ENCODE measurements around the gene PIH1D1. TPM values are rescaled to one million over a fixed set of nuclear protein-coding genes. Genes with fewer than 3 reads are reported as not detected.
A peak's percentile ranks its signal among the peaks of the same experiment; 100 is the strongest.

PIH1D1 gene
- total RNA-seq, 1 experiment from 2014 or later = 153 TPM

GRCh38 chr19:49433240-49433901, 18.2 kb downstream of the PIH1D1 start (continued):
- TF ChIP-seq, protein P1, sequence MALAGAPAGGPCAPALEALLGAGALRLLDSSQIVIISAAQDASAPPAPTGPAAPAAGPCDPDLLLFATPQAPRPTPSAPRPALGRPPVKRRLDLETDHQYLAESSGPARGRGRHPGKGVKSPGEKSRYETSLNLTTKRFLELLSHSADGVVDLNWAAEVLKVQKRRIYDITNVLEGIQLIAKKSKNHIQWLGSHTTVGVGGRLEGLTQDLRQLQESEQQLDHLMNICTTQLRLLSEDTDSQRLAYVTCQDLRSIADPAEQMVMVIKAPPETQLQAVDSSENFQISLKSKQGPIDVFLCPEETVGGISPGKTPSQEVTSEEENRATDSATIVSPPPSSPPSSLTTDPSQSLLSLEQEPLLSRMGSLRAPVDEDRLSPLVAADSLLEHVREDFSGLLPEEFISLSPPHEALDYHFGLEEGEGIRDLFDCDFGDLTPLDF (CRISPR knock-in tag; IDR thresholded peaks at IDR 0.05) = no peak
- TF ChIP-seq, protein P2, sequence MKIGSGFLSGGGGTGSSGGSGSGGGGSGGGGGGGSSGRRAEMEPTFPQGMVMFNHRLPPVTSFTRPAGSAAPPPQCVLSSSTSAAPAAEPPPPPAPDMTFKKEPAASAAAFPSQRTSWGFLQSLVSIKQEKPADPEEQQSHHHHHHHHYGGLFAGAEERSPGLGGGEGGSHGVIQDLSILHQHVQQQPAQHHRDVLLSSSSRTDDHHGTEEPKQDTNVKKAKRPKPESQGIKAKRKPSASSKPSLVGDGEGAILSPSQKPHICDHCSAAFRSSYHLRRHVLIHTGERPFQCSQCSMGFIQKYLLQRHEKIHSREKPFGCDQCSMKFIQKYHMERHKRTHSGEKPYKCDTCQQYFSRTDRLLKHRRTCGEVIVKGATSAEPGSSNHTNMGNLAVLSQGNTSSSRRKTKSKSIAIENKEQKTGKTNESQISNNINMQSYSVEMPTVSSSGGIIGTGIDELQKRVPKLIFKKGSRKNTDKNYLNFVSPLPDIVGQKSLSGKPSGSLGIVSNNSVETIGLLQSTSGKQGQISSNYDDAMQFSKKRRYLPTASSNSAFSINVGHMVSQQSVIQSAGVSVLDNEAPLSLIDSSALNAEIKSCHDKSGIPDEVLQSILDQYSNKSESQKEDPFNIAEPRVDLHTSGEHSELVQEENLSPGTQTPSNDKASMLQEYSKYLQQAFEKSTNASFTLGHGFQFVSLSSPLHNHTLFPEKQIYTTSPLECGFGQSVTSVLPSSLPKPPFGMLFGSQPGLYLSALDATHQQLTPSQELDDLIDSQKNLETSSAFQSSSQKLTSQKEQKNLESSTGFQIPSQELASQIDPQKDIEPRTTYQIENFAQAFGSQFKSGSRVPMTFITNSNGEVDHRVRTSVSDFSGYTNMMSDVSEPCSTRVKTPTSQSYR (CRISPR knock-in tag; IDR thresholded peaks at IDR 0.05) = no peak
- no peak for TF ChIP-seq GTF2I (CRISPR knock-in tag; conservative IDR thresholded peaks at IDR 0.05)

DNA sequence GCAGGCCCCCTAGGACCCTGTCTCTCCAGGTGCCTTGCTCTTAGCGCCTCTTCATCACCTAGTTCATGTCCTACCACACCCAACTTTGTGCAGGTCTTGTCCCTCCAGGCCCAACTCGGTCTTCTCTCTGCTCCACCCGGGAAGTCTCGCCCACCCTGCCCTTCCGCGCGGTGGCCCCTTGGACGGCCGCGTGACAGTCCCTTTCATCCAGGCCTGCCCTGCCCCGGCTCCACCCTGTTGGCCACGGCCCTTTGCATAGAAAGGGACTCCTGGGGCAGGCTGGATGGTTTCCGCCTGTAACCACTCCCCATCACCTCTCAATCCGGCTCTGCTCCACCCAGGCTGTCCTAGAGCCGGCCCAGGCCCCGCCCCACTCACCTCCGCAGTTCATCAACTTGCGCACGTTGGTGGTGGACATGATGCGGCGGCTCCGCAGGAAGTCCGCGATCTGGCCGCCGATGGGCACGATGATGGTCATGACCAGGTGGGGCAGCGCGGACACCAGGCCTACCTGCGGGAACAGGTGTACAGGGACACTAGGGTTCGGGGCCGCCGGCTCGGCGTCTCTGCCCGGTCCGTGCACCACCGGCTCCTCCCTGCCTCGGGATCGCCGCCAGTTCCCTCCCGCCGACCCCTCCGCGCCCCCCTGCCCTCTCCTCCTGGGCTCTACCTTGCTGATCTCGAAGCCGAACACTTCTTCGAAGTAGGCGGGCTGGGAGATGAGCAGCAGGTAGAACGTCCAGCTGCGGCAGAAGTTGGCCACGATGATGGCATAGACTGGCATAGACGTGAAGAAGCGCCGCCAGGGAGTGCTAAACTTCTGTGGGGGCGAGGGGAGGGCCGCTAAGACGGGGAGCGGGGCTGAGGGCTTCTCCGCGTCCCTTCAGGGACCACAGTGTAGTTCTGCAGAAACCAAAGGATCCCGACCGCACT, 19.2 kb downstream of the PIH1D1 start:
- peak; percentile 80 for ATAC-seq
- H3K27ac Mint-ChIP-seq = peak overlapping the region; percentile 45; the same call in 1 of the 2 replicates
- TF ChIP-seq NR2C2 (CRISPR knock-in tag; IDR thresholded peaks at IDR 0.05) (0 out of 2 replicates have a peak, but pooled peaks have one; percentile 11), PREB (CRISPR knock-in tag; IDR thresholded peaks at IDR 0.05; ENCODE audit: borderline replicate concordance) (no peak), KAT7 (CRISPR knock-in tag; IDR thresholded peaks at IDR 0.05; ENCODE audit: borderline replicate concordance) (no peak), JAZF1 (CRISPR knock-in tag; IDR thresholded peaks at IDR 0.05) (no peak), ZMAT4 (CRISPR knock-in tag; IDR thresholded peaks at IDR 0.05) (no peak), ATF1 (CRISPR knock-in tag; IDR thresholded peaks at IDR 0.05) (no peak), TEAD4 (CRISPR knock-in tag; IDR thresholded peaks at IDR 0.05) (no peak), ESRRA (CRISPR knock-in tag; IDR thresholded peaks at IDR 0.05; ENCODE audit: borderline replicate concordance) (no peak), GABPB1 (CRISPR knock-in tag; IDR thresholded peaks at IDR 0.05) (no peak), NFYB (CRISPR knock-in tag; conservative IDR thresholded peaks at IDR 0.05; ENCODE audit: low read depth) (no peak), ETV6 (CRISPR knock-in tag; IDR thresholded peaks at IDR 0.05) (peak; percentile 61; the same call in 1 of the 2 replicates), MLX (CRISPR knock-in tag; IDR thresholded peaks at IDR 0.05) (no peak), IRF1 (CRISPR knock-in tag; IDR thresholded peaks at IDR 0.05) (no peak), RELA (CRISPR knock-in tag; IDR thresholded peaks at IDR 0.05; ENCODE audit: borderline replicate concordance) (no peak), SP1 (CRISPR knock-in tag; conservative IDR thresholded peaks at IDR 0.05) (0 out of 2 replicates have a peak, but pooled peaks have one; percentile 52), FOXK1 (CRISPR knock-in tag; IDR thresholded peaks at IDR 0.05) (peak; percentile 61; the same call in 1 of the 2 replicates)
- TF ChIP-seq, protein P3, sequence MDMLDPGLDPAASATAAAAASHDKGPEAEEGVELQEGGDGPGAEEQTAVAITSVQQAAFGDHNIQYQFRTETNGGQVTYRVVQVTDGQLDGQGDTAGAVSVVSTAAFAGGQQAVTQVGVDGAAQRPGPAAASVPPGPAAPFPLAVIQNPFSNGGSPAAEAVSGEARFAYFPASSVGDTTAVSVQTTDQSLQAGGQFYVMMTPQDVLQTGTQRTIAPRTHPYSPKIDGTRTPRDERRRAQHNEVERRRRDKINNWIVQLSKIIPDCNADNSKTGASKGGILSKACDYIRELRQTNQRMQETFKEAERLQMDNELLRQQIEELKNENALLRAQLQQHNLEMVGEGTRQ (CRISPR knock-in tag; IDR thresholded peaks at IDR 0.05) = peak; percentile 36; the same call in 1 of the 2 replicates
- TF ChIP-seq, protein P4, sequence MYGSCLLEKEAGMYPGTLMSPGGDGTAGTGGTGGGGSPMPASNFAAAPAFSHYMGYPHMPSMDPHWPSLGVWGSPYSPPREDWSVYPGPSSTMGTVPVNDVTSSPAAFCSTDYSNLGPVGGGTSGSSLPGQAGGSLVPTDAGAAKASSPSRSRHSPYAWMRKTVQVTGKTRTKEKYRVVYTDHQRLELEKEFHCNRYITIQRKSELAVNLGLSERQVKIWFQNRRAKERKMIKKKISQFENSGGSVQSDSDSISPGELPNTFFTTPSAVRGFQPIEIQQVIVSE (CRISPR knock-in tag; IDR thresholded peaks at IDR 0.05; ENCODE audit: borderline replicate concordance) = no peak
- TF ChIP-seq, protein P5, sequence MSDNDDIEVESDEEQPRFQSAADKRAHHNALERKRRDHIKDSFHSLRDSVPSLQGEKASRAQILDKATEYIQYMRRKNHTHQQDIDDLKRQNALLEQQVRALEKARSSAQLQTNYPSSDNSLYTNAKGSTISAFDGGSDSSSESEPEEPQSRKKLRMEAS (CRISPR knock-in tag; IDR thresholded peaks at IDR 0.05) = peak; percentile 73

More for the DNA sequence above, 19.2 kb downstream of the PIH1D1 start:
- DNase-seq (ENCODE audit: low spot score) = peak; percentile 90
- H3K9me3 Mint-ChIP-seq = peaks cover 11% of the 10 kb centered on the region
- H3K27me3 Mint-ChIP-seq (ENCODE audit: low read depth) = peaks cover 98% of the 10 kb centered on the region
- POLR2A ChIA-PET = interaction anchor here (1.1 kb wide), 1 partner anchor 10 kb away, joined by 4 read pairs; no protein-coding TSS in a partner anchor
- H3K36me3 Mint-ChIP-seq = peaks cover 3% of the 10 kb centered on the region; the same call in 1 of the 2 replicates
- peaks cover 53% of the 10 kb centered on the region for H3K4me1 Mint-ChIP-seq
- peak overlapping the region; percentile 73 for H3K4me3 Mint-ChIP-seq
- CTCF ChIA-PET = interaction anchor here (1.0 to 1.7 kb wide), 5 partner anchors 10 to 41 kb away, joined by 4 to 10 read pairs (median 5); no protein-coding TSS in a partner anchor
